Activated T-helper 2 cell treated with anti-CD3 and anti-CD28 coated beads, Interferon-gamma antibody, Interleukin-2, Interleukin-4, amounts not matched to agents 10 μg/mL and 5 μg/mL and 100 μg/mL, durations not matched to agents 14 hours and 24 hours and 36 hours (primary cell): ENCODE measurements around the gene ZNF524. TPM values are rescaled to one million over a fixed set of nuclear protein-coding genes. Genes with fewer than 3 reads are reported as not detected.

Source experiments
- DNase-seq: peaks from one replicate; pipeline ENCODE4 v3.0.0; 2021; ENCODE audit warnings: low spot score
- H3K27ac Mint-ChIP-seq: one replicate; pipeline ENCODE4 v1.8.0; 2021; ENCODE audit warnings: mixed read lengths
- H3K27me3 Mint-ChIP-seq: one replicate; pipeline ENCODE4 v1.8.0; 2021; ENCODE audit warnings: low read depth, mixed read lengths
- H3K36me3 Mint-ChIP-seq: one replicate; pipeline ENCODE4 v1.8.0; 2021; ENCODE audit warnings: low read depth, mixed read lengths
- H3K4me1 Mint-ChIP-seq: one replicate; pipeline ENCODE4 v1.8.0; 2021; ENCODE audit warnings: low read depth, mixed read lengths
- H3K4me3 Mint-ChIP-seq: one replicate; pipeline ENCODE4 v1.8.0; 2021; ENCODE audit warnings: low read depth, mild to moderate bottlenecking, moderate library complexity, mixed read lengths
- H3K9me3 Mint-ChIP-seq: one replicate; pipeline ENCODE4 v1.8.0; 2021; ENCODE audit warnings: mixed read lengths
- intact Hi-C: fragments of 100-400 bp; cut with micrococcal nuclease; formaldehyde crosslinking; loops from one replicate; pipeline ENCODE4 v1.15.1; 2023
- total RNA-seq: library from RNA; stranded (reverse); gene quantifications from 2 replicates; pipeline ENCODE4 v1.2.3, GENCODE V29; 2022

ZNF524 gene
- total RNA-seq, 1 donor from 2014 or later, result 19.7 TPM

DNA sequence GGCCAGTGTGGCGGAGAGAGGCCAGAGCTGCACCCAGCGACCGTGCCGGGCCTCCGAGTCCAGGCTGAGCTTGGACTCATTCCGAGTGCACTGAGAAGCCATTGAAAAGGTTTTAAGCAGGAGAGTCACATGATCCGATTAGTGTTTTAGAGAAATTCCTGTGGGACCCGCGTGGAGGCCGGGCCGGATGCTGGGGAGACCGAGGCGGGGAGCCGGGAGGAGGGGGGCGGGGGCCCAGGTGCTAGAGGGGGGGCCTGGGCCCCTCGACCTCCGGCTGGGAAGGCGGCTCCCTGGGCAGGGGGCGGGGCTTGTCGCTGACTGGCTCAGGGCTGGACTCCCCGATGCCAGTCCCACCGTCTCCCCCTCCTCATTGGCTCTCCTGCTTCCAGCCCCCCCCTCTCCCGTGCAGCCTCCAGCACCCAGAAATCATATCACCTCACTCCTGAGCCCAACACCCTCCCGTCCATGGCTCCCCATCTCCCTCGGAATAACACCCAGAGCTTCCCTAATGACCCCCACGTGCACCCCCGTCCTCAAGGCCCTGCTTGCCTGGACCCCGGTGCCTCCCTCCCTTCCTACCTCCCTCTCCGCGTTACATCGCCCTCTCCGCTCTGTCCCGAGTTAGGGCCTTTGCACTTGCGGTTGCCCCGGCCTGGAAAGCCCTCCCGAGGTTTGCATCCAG is 14.3 kb upstream of the ZNF524 start:
- Mint-ChIP-seq H3K4me1 (peaks cover 21% of the 10 kb centered on the region), H3K9me3 (no peaks in the 10 kb centered on the region), H3K27me3 (peaks cover 13% of the 10 kb centered on the region), H3K36me3 (no peaks in the 10 kb centered on the region), H3K4me3 (peak overlapping the region; percentile 49), H3K27ac (no peak overlapping the region)
- intact Hi-C loops, result loop anchor here (2.0 to 5.0 kb wide), 2 partner anchors 19 to 42 kb away; partner anchors contain the start of gene ZNF865
- DNase-seq, result no peak

DNA sequence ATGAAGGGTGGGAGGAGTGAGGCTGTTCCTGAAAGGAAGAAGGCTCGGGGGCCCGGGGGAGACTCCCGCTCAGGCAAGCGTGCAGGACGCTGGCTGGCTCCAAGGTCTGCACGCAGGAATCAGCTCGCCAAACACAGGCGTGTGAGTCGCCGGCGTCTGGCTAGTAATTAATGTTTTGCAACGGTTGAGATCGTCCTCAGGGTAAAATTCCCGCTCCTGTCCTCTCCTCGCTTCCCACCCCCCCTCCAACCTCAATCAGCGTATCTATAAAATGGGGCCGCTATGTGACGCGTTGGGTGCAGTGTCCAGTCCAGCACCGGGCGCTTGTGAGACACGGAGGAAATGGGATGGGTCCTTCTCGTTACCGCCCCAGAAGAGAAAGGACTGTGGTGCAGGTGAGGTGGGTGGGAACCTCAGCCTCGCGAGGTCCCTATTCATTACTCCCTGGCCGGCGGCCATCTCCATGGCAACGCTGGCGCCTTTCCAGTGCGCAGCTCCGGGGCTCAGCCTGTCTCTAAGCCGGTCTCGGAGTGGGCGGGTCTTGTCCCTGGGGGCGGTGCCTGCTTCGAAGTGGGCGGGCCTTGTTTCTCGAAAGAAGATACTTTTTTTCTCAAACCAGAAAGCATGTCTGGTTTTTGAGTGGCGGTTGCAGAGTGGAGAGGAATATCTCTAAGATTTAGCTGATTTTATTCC is 13.0 kb upstream of the ZNF524 start:
- Mint-ChIP-seq H3K36me3 (peaks cover 6% of the 10 kb centered on the region), H3K4me1 (peaks cover 13% of the 10 kb centered on the region), H3K27ac (no peak overlapping the region), H3K4me3 (peak overlapping the region; percentile 75), H3K9me3 (no peaks in the 10 kb centered on the region), H3K27me3 (peaks cover 13% of the 10 kb centered on the region)
- DNase-seq, result peak; percentile 86
- intact Hi-C loops, result loop anchor here (1.0 to 5.0 kb wide), 3 partner anchors 12 to 40 kb away; partner anchors contain the start of genes FIZ1 and ZNF865

DNA sequence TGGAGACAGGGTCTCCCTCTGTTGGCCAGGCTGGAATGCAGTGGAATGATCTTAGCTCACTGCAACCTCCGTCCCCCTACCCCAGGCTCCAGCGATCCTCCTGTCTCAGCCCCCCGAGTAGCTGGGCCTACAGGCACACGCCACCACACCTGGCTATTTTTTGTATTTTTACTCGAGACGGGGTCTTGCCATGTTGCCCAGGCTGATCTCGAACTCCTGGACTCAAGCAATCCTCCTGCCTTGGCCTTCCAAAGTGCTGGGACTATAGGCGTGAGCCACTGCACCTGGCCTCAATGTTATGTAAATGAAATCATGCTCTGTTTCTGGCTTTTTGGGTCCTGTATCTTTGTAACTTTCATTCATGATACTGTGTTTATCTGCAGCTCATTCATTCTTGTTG is 11.3 kb upstream of the ZNF524 start:
- DNase-seq, result no peak
- peaks cover 9% of the 10 kb centered on the region for H3K36me3 Mint-ChIP-seq
- H3K4me1 Mint-ChIP-seq, result peaks cover 13% of the 10 kb centered on the region
- intact Hi-C loops, result loop anchor here (5.0 kb wide), 1 partner anchor 39 kb away; no protein-coding TSS in a partner anchor
- peaks cover 13% of the 10 kb centered on the region for H3K27me3 Mint-ChIP-seq
- no peak overlapping the region for H3K27ac Mint-ChIP-seq
- H3K4me3 Mint-ChIP-seq, result no peak overlapping the region
- no peaks in the 10 kb centered on the region for H3K9me3 Mint-ChIP-seq

DNA sequence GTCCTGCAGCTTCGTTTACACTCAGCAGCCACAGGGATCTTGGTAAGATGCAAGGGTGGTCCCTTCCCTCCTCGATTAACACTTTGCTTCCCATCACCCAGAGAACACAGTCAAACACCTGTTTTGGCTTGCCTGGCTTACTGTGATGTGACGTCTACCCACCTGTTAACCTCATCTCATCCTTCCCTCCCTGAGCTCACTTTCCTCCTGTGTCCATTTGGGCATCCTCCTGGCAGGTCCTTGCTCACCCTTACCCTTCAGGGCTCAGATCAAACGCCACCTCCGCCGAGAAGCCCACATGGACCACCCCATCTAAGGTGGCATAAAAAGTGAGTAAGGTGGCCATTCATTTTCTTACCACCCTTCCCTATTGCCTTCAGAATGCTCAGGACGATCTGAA is 10.0 kb upstream of the ZNF524 start:
- H3K27ac Mint-ChIP-seq, result no peak overlapping the region
- no peak overlapping the region for H3K4me3 Mint-ChIP-seq
- intact Hi-C loops, result no loop called here
- peaks cover 11% of the 10 kb centered on the region for H3K27me3 Mint-ChIP-seq
- no peaks in the 10 kb centered on the region for H3K9me3 Mint-ChIP-seq
- peaks cover 18% of the 10 kb centered on the region for H3K36me3 Mint-ChIP-seq
- no peak for DNase-seq
- peaks cover 14% of the 10 kb centered on the region for H3K4me1 Mint-ChIP-seq

DNA sequence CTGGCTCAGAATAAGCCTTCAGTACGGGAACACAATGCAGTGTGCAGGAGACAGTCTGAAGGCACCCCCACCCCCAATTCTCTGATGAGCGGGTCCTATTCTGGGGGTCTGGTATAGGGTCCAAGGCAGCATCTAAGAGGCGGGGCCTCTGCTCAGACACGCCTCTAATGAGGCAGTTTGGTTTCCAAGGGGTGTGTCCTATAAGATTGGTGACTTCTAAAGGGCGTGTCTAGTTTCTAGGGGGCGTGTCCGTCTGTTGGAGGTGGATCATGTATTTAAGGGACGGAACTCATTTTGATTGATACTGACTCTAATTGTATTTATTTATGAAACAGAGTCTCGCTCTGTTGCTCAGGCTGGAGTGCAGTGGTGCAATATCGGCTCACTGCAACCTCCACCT is 9.5 kb upstream of the ZNF524 start:
- DNase-seq, result no peak
- no peaks in the 10 kb centered on the region for H3K9me3 Mint-ChIP-seq
- H3K4me3 Mint-ChIP-seq, result no peak overlapping the region
- H3K4me1 Mint-ChIP-seq, result peaks cover 11% of the 10 kb centered on the region
- intact Hi-C loops, result no loop called here
- peaks cover 6% of the 10 kb centered on the region for H3K27me3 Mint-ChIP-seq
- no peak overlapping the region for H3K27ac Mint-ChIP-seq
- peaks cover 23% of the 10 kb centered on the region for H3K36me3 Mint-ChIP-seq

DNA sequence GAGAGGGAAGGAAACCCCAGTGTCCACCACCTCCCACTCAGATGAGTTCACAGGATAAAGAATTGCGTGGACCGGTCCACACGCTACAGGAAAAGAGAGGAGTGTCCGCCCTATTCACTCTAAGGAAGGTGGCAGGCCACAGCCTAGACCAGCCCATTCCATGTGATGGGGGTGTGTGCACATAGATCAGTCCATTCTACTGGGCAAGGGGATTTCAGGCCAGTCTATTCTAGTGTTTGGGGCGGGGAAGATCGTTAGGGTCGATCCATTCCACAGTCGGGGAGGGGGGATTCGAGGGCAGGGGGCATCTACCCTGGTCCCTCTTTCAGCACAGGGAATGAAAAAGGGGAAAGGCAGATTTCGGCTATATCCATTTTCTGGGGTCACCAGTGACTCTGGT is 8.5 kb upstream of the ZNF524 start:
- Mint-ChIP-seq H3K27ac (no peak overlapping the region), H3K27me3 (peaks cover 5% of the 10 kb centered on the region), H3K9me3 (no peaks in the 10 kb centered on the region), H3K36me3 (peaks cover 32% of the 10 kb centered on the region), H3K4me1 (peaks cover 7% of the 10 kb centered on the region), H3K4me3 (no peak overlapping the region)
- intact Hi-C loops, result no loop called here
- DNase-seq, result no peak

DNA sequence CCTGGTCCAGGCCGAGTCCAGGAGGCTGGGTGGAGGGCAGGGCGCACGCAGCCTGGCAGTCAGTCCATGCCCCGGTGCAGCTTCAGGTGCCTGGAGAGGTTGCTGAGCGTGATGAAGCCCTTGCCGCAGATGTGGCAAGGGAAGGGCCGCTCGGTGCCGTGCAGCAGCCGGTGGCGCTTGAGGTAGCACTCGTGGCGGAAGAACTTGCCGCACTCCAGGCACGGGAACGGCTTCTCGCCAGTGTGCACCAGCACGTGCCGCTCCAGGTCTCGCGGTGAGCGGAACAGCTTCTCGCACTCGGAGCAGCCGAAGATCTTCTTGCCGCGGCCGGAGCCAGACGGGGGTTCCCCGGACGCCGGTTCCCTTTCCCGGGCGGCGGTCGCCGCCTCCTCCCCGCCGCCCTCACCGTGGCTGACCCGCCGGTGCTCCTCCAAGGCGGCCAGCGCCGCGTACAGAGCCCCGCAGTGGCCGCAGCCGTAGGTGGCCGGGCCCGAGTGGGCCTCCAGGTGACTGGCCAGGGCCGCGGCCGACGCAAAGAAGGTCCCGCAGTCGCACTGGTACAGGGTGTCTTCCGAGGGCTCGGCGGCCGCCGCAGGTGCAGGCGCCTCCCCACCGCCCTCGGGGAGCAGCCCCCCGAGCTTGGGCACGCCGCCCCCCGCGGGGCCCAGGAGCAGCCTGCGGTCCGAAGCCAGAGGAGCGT is 7.5 kb upstream of the ZNF524 start:
- H3K27ac Mint-ChIP-seq, result no peak overlapping the region
- DNase-seq, result no peak
- H3K4me1 Mint-ChIP-seq, result peaks cover 2% of the 10 kb centered on the region

DNA sequence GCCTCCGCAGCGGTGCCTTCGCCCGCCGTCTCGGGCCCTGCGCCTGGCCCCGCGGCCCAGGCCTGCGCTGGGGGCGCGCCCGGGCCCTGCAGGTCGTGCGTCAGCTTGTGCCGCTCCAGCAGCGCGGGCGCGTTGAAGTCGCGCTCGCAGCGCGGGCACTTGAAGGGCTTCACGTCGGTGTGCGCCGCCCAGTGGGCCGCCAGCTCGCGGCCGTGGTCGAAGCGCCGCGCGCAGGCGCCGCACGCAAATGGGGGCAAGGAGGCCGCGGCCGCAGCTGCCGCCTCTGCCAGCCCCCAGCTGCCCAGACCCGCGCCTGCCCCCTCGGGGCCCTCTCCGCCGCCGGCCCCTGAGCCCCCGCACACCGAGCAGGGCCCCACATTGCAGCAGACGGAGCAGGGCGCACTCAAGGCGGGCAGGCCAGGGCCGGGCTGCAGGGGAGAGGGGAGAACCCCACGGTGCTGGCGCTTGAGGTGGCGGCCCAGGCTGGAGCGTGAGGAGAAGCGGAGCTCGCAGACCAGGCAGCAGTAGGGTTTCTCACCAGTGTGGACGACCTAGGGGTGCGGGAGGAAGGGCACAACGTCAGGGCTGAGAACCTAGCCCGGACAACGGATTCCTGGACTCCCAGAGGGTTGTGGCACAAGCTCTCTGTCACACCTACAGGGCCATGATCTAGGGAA is 6.9 kb upstream of the ZNF524 start:
- no peak for DNase-seq
- intact Hi-C loops, result no loop called here
- peaks cover 2% of the 10 kb centered on the region for H3K4me1 Mint-ChIP-seq
- peaks cover 44% of the 10 kb centered on the region for H3K36me3 Mint-ChIP-seq
- H3K4me3 Mint-ChIP-seq, result no peak overlapping the region
- no peaks in the 10 kb centered on the region for H3K27me3 Mint-ChIP-seq
- no peak overlapping the region for H3K27ac Mint-ChIP-seq
- H3K9me3 Mint-ChIP-seq, result no peaks in the 10 kb centered on the region

More for the DNA sequence above, 7.5 kb upstream of the ZNF524 start:
- Mint-ChIP-seq H3K36me3 (peaks cover 39% of the 10 kb centered on the region), H3K9me3 (no peaks in the 10 kb centered on the region), H3K4me3 (no peak overlapping the region), H3K27me3 (no peaks in the 10 kb centered on the region)
- intact Hi-C loops, result no loop called here

DNA sequence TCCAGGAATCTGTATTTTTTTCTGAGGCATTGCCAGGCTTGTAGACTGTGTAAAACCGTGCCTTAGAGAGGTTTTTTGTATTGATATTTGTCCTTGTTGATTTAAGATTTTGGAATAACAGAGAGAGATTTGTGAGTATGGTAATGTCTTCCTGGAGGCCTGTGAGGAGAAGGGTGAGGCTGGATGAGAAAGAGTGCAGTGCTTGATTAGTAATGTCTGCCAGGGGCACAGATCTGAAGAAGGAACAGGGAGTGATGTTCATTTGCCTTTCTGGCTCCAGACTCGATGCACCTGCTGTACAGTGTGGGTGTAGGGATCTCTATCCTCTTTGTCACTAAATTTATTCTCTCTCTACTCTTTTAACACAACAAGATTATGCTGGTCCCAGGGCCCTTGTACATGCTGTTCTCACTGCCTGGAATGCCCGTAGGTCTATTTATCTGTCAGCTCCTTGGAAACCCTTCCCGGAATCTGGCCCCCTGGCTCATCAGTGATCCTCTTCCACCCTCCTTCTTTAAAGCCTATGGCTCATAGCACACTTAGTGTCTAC is 5.0 kb upstream of the ZNF524 start:
- peaks cover 7% of the 10 kb centered on the region for H3K4me1 Mint-ChIP-seq
- peaks cover 49% of the 10 kb centered on the region for H3K36me3 Mint-ChIP-seq
- H3K27me3 Mint-ChIP-seq, result no peaks in the 10 kb centered on the region
- no peak for DNase-seq
- no peak overlapping the region for H3K4me3 Mint-ChIP-seq
- intact Hi-C loops, result no loop called here
- H3K27ac Mint-ChIP-seq, result no peak overlapping the region
- H3K9me3 Mint-ChIP-seq, result no peaks in the 10 kb centered on the region

DNA sequence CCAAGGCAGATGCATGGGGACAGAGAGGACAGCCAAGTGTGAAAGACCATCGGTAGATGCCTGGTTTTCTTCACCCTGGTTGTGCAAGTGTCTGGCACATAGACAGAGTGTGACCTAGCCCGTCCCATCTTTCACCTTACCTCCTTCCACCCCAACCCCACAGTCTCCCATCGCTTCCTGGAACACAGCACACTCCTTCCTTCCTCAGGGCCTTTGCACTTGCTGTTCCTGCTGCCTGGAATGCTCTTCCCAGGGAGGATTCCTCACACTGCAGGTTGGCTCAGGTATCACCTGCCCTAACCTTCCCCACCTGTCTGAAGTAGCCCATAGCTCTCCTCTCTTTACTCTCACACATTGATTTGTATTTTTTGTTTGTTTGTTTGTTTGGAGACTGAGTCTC is 3.8 kb upstream of the ZNF524 start:
- Mint-ChIP-seq H3K36me3 (peaks cover 47% of the 10 kb centered on the region), H3K9me3 (no peaks in the 10 kb centered on the region), H3K27ac (no peak overlapping the region), H3K4me3 (no peak overlapping the region), H3K4me1 (peaks cover 12% of the 10 kb centered on the region), H3K27me3 (no peaks in the 10 kb centered on the region)
- intact Hi-C loops, result no loop called here
- no peak for DNase-seq

DNA sequence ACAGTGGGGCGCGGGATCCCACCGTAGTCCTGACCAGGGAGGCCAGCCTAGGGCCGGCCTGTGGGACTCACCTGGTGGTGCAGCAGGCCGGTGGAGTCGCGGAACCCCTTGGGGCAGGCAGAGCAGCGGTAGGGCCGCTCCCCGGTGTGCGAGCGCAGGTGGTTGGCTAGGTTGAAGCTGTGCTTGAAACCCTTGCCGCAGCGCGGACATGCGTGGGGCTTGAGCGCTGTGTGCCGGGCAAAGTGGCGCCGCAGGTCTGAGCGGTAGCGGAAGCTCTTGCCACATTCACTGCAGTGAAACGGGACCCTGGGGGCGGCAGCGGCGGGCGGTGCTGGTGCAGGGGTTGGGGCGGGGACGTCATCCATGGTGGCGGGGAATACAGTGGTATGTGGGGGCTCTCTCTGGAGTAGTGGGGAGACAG is 2.6 kb upstream of the ZNF524 start:
- H3K27me3 Mint-ChIP-seq, result no peaks in the 10 kb centered on the region
- intact Hi-C loops, result no loop called here
- peaks cover 16% of the 10 kb centered on the region for H3K4me1 Mint-ChIP-seq
- peaks cover 43% of the 10 kb centered on the region for H3K36me3 Mint-ChIP-seq
- no peak for DNase-seq
- no peak overlapping the region for H3K4me3 Mint-ChIP-seq
- no peak overlapping the region for H3K27ac Mint-ChIP-seq
- H3K9me3 Mint-ChIP-seq, result no peaks in the 10 kb centered on the region

DNA sequence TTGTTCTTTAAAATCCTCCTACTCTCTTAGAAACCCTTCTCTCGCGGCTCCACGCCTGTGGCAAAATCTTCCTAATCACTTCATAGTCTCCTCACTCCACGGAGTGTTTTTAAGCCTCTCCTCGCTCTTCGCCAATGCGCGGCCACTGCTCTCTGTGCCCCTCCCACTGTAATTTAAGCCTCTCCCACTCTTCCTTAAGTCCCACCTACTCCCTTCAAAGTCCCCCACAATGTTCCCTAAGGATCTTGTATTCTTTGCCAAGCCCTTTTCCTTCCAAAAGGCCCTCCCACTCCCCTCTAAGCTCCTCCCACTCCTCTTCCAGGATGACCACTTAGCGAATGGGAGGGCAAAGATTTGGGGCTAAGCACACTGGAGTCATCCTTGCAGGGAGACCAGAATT is 2.1 kb upstream of the ZNF524 start:
- Mint-ChIP-seq H3K9me3 (no peaks in the 10 kb centered on the region), H3K36me3 (peaks cover 43% of the 10 kb centered on the region), H3K4me3 (no peak overlapping the region), H3K27me3 (no peaks in the 10 kb centered on the region), H3K4me1 (peaks cover 16% of the 10 kb centered on the region), H3K27ac (no peak overlapping the region)
- no peak for DNase-seq
- intact Hi-C loops, result loop anchor here (2.0 kb wide), 1 partner anchor 317 kb away; the partner anchor contains the start of gene HSPBP1
